Occipital lobe (tissue), 2 donors: ENCODE measurements around the gene MEGF10. TPM values are rescaled to one million over a fixed set of nuclear protein-coding genes. Genes with fewer than 3 reads are reported as not detected.

ENCODE experiments used
- small RNA-seq: library from RNA; depleted of rRNA; stranded (forward); fragments of <200 nt; gene quantifications from one replicate; pipeline ENCODE3, GENCODE V24; 2014
- total RNA-seq: library from RNA; depleted of rRNA; stranded (reverse); fragments of >200 nt; gene quantifications from one replicate; pipeline ENCODE4 v1.2.3, GENCODE V29; 2014

Gene MEGF10
- total RNA-seq, 1 donor from 2014 or later, result 20.0 TPM

Small RNA genes lying within 50 kb of the gene (small RNA-seq; reads per million reads assigned to genes)
- not detected for gene AC010424.1

Other genes with a start within 250 kb of the MEGF10 start
- gene C5orf63, start 217.3 kb upstream of the MEGF10 start, total RNA-seq, result 7.0 TPM
- 57.2 TPM for gene PRRC1, start 226.8 kb downstream of the MEGF10 start, total RNA-seq